ENCODE measurements around the gene SKIDA1. TPM values are rescaled to one million over a fixed set of nuclear protein-coding genes. Genes with fewer than 3 reads are reported as not detected.

The SKIDA1 gene
- total RNA-seq, 2 donors from 2014 or later: 6.4 to 12.0 TPM

GRCh38 chr10:21535494-21535965 lies 10.0 kb upstream of the SKIDA1 start:
- no peak overlapping the region for H3K27ac ChIP-seq (ENCODE audit: low read depth, low read length)
- H3K27ac Mint-ChIP-seq: peak overlapping the region; percentile 61
- no peak for TF ChIP-seq CTCF (conservative IDR thresholded peaks at IDR 0.05)

GRCh38 chr10:21534604-21535493 lies 9.4 kb upstream of the SKIDA1 start:
- no peak for TF ChIP-seq CTCF (conservative IDR thresholded peaks at IDR 0.05)
- H3K27me3 Mint-ChIP-seq (ENCODE audit: insufficient read depth): no peaks in the 10 kb centered on the region
- H3K4me1 ChIP-seq (ENCODE audit: control insufficient read depth, insufficient read depth, low read length): peaks cover 9% of the 10 kb centered on the region
- H3K36me3 ChIP-seq (ENCODE audit: control insufficient read depth, insufficient read depth, low read length): peaks cover 34% of the 10 kb centered on the region
- H3K4me1 Mint-ChIP-seq: peaks cover 20% of the 10 kb centered on the region
- H3K4me3 ChIP-seq (ENCODE audit: low read length): peak overlapping the region; percentile 89
- peak overlapping the region; percentile 75 for H3K4me3 Mint-ChIP-seq
- WGBS, 2 experiments (ENCODE audit: insufficient coverage in 1 of 2, insufficient read length in 1 of 2): 0 to 1% methylated on average over 8 to 93 of the region's 96 CpGs
- DNase-seq: peak; percentile 86
- peak overlapping the region; percentile 2 for H3K9ac ChIP-seq (ENCODE audit: extremely low read depth, low read length, poor library complexity, severe bottlenecking)
- H3K27me3 ChIP-seq (ENCODE audit: control insufficient read depth, insufficient read depth, low read length, poor library complexity, severe bottlenecking): no peaks in the 10 kb centered on the region
- no peaks in the 10 kb centered on the region for H3K9me3 Mint-ChIP-seq
- peak overlapping the region; percentile 85 for H3K27ac Mint-ChIP-seq
- H3K9me3 ChIP-seq (ENCODE audit: control insufficient read depth, low read length): no peaks in the 10 kb centered on the region
- no peak overlapping the region for H3K27ac ChIP-seq (ENCODE audit: low read depth, low read length)
- peaks cover 27% of the 10 kb centered on the region for H3K36me3 Mint-ChIP-seq (ENCODE audit: low read depth)

More at GRCh38 chr10:21535494-21535965, 10.0 kb upstream of the SKIDA1 start:
- H3K9ac ChIP-seq (ENCODE audit: extremely low read depth, low read length, poor library complexity, severe bottlenecking): peak overlapping the region; percentile 2
- peaks cover 9% of the 10 kb centered on the region for H3K4me1 ChIP-seq (ENCODE audit: control insufficient read depth, insufficient read depth, low read length)
- H3K4me3 ChIP-seq (ENCODE audit: low read length): peak overlapping the region; percentile 89
- H3K9me3 ChIP-seq (ENCODE audit: control insufficient read depth, low read length): no peaks in the 10 kb centered on the region
- peaks cover 20% of the 10 kb centered on the region for H3K4me1 Mint-ChIP-seq
- no peaks in the 10 kb centered on the region for H3K9me3 Mint-ChIP-seq
- H3K36me3 ChIP-seq (ENCODE audit: control insufficient read depth, insufficient read depth, low read length): peaks cover 40% of the 10 kb centered on the region
- H3K4me3 Mint-ChIP-seq: peak overlapping the region; percentile 75
- no peaks in the 10 kb centered on the region for H3K27me3 Mint-ChIP-seq (ENCODE audit: insufficient read depth)
- DNase-seq: no peak
- H3K36me3 Mint-ChIP-seq (ENCODE audit: low read depth): peaks cover 31% of the 10 kb centered on the region
- no peaks in the 10 kb centered on the region for H3K27me3 ChIP-seq (ENCODE audit: control insufficient read depth, insufficient read depth, low read length, poor library complexity, severe bottlenecking)
- 42 to 48% methylated on average over 8 to 9 of the region's 9 CpGs for WGBS, 2 experiments (ENCODE audit: insufficient coverage in 1 of 2, insufficient read length in 1 of 2)

- DNase-seq: no peak
- Mint-ChIP-seq H3K36me3 (ENCODE audit: low read depth) (peaks cover 22% of the 10 kb centered on the region), H3K4me1 (peaks cover 25% of the 10 kb centered on the region), H3K27ac (peak overlapping the region; percentile 85), H3K9me3 (no peaks in the 10 kb centered on the region), H3K27me3 (ENCODE audit: insufficient read depth) (no peaks in the 10 kb centered on the region), H3K4me3 (peak overlapping the region; percentile 75)
- Histone ChIP-seq H3K27ac (ENCODE audit: low read depth, low read length) (peak overlapping the region; percentile 44), H3K4me1 (ENCODE audit: control insufficient read depth, insufficient read depth, low read length) (peaks cover 14% of the 10 kb centered on the region), H3K36me3 (ENCODE audit: control insufficient read depth, insufficient read depth, low read length) (peaks cover 28% of the 10 kb centered on the region), H3K9me3 (ENCODE audit: control insufficient read depth, low read length) (no peaks in the 10 kb centered on the region), H3K9ac (ENCODE audit: extremely low read depth, low read length, poor library complexity, severe bottlenecking) (no peak overlapping the region), H3K4me3 (ENCODE audit: low read length) (peak overlapping the region; percentile 74), H3K27me3 (ENCODE audit: control insufficient read depth, insufficient read depth, low read length, poor library complexity, severe bottlenecking) (no peaks in the 10 kb centered on the region)
- 0% methylated on average over 1 to 13 of the region's 26 CpGs for WGBS, 2 experiments (ENCODE audit: insufficient coverage in 1 of 2, insufficient read length in 1 of 2)
- TF ChIP-seq CTCF (conservative IDR thresholded peaks at IDR 0.05): no peak
Observed at GRCh38 chr10:21534280-21534586, 8.8 kb upstream of the SKIDA1 start.
